D721Med (cell line): ENCODE results near the gene NBAS.

Experiments
- DNase-seq: peaks from one replicate; pipeline ENCODE4 v3.0.0; 2011; ENCODE audit warnings: low spot score; ENCODE audit not compliant: insufficient read length
- FAIRE-seq: peaks from 2 replicates; lab custom pipeline; 2011; peaks lifted over from hg19 to GRCh38; lab: Jason Lieb, UNC
- TF ChIP-seq, protein P1 (sequence below): IDR thresholded peaks from 2 replicates; pipeline ENCODE4 v1.5.1; 2012; ENCODE audit warnings: mild to moderate bottlenecking, control low read depth; ENCODE audit not compliant: insufficient read depth; ENCODE audit errors: missing control alignments

Gene NBAS

DNA sequence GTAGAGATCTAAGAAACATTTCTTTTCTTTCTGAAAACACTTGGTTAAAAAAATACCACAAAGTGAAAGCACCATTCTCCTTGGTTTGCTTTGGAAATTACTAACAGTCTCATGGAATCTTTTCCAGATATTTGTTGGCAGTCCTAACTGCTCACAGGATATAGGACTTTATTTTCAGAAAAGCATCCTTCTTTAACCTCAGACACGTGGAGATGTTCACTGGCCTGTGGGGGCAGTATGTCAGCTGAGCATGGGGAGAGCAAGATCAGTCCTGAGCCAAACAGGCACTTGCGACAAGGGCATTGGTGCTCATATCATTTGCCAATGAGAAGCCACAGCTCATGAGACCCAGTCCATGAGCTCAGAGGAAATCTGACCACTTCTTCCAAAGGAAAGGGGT, 371.9 kb downstream of the NBAS start:
- FAIRE-seq, result no peak
- no peak for DNase-seq
- TF ChIP-seq, protein P1, sequence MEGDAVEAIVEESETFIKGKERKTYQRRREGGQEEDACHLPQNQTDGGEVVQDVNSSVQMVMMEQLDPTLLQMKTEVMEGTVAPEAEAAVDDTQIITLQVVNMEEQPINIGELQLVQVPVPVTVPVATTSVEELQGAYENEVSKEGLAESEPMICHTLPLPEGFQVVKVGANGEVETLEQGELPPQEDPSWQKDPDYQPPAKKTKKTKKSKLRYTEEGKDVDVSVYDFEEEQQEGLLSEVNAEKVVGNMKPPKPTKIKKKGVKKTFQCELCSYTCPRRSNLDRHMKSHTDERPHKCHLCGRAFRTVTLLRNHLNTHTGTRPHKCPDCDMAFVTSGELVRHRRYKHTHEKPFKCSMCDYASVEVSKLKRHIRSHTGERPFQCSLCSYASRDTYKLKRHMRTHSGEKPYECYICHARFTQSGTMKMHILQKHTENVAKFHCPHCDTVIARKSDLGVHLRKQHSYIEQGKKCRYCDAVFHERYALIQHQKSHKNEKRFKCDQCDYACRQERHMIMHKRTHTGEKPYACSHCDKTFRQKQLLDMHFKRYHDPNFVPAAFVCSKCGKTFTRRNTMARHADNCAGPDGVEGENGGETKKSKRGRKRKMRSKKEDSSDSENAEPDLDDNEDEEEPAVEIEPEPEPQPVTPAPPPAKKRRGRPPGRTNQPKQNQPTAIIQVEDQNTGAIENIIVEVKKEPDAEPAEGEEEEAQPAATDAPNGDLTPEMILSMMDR, result no peak

DNA sequence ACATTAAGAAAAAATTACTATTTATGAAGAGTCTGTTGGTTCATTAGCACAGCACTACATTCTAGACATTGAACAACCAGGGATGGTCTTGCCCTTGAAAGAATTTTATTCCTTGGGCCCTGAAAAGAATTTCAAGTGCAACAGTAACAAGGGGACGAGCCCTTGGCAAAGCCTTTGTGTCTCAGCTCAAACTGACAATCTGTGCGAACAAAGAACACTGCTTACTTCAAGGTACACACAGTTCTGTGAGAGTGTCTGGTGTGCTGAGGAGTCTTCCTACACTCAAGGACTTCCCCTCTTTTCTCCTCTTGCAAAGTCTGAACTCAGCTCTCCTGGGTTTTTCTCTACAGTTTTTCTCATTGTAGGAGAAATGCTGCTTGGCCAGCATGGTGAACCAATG, 373.4 kb downstream of the NBAS start:
- FAIRE-seq (no peak), DNase-seq (no peak)
- TF ChIP-seq, protein P1, result no peak

DNA sequence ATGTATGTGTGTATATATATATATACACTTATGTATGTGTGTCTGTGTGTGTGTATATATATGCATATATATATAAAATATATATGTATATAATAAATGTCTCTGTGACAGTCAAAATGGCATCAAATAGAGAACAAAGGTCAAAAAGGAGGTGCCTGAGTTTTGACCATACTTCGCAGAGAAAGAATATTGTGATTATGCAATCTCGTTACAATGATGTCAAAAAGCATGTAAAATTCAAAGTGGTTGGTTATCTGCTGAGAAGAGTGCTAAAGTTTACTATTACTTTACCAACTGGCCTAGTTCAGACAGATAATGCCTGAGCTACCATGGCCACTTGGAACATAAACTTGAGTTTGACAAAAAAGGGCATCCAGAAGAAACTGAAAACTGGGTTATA, 375.0 kb downstream of the NBAS start:
- TF ChIP-seq, protein P1, result no peak
- DNase-seq (no peak), FAIRE-seq (no peak)

DNA sequence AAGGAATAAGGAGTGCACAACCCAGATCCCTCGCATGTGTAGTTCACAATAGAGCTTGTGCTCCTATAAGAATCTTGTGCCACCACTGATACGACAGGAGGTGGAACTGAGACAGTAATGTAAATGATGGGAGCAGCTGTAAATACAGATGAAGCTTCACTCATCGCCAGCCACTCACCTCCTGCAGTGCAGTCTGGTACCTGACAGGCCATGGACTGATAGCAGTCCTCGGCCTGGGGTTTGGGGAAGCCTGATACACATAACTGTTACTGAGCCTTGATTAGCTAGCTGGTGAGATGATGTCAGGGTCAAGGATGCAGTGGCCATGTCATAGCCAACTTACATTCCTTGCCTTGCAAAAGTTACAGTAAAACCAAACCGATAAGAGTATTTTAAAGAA, 376.6 kb downstream of the NBAS start:
- TF ChIP-seq, protein P1, result no peak
- FAIRE-seq (no peak), DNase-seq (no peak)

DNA sequence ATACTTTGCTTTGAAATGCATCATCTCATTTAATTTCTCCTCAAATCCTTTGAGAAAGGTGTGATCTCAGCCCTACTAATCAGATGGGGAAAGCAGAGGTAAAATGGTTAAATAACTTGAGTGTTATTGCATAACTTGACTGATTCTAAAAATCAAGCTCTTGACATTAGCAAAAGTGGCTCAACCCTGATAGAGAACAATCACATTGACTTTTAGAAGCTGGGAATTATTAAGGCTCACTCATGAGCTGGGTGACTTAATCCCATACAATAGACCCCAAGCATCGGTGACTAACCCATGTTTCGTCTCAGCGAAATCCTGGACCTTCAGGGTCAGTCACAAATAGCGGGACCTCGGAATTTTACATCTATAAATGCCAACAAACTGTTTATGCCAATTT, 378.9 kb downstream of the NBAS start:
- FAIRE-seq (no peak), DNase-seq (no peak)
- TF ChIP-seq, protein P1, result no peak

DNA sequence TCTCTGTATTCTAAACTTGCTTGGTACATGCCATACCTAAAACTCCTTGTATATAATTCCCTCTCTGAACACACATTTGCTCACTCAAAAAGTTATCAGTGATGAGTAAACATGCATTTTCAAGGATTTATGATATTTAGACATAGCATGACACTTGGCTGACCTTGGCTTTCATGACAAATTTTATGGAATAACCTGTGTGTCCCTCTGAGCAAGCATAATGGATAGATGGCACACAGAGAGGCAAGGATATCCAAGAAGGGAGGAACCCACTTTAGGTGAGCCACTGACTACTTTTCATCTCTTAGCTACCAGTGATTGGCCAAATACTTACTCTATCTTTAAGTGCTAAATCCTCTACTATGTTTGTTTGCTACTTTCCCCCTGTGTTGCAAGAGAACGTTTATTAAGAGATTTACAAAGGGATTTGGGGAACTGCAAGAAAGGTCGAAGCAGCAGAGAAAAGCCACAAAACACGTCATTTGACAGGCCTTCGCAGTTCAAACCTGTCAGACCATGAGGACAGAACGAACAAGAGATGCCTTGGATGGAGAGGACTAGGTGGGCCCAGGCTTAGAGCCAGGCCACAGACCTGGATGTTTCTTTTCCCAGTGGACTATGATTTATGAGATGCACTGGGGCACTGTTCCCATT, 379.9 kb downstream of the NBAS start:
- DNase-seq (no peak), FAIRE-seq (no peak)
- TF ChIP-seq, protein P1, result no peak

DNA sequence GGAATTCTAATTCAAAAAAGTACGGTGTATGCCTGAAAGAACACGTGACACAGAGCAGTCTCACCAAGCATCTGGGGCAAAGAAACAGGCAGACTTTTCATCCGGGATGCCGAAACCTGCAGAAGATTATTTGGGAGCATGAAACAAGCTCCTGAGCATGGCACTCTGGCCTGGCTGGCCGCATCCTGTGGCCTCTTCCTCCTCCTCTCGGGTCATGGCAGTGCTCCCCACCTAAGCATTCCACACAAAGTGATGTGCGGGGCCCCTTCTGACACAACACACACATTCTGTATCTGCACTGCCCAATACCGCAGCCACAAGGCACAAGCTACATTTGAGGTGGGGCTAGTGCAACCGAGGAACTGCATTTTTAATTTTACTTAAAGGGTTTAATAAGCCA, 380.8 kb downstream of the NBAS start:
- TF ChIP-seq, protein P1, result no peak
- no peak for DNase-seq
- no peak for FAIRE-seq
